ENCODE data around the gene TSPAN15.

TSPAN15 gene

GRCh38 chr10:69415951-69416350, 35.3 kb upstream of the TSPAN15 start:
- Histone ChIP-seq H3K4me3 (ENCODE audit: low read length, poor library complexity, severe bottlenecking) (no peak overlapping the region), H3K36me3 (ENCODE audit: insufficient read depth, low read length) (no peaks in the 10 kb centered on the region), H3K4me1 (ENCODE audit: insufficient read depth, low read length, poor library complexity, severe bottlenecking) (no peaks in the 10 kb centered on the region), H3F3A (ENCODE audit: low read depth) (no peaks in the 10 kb centered on the region), H2AFZ (ENCODE audit: low read length) (no peak overlapping the region), H4K20me1 (ENCODE audit: insufficient read depth, low read length, poor library complexity, severe bottlenecking) (no peaks in the 10 kb centered on the region), H3K9me3 (ENCODE audit: insufficient read depth, low read depth, low read length) (no peaks in the 10 kb centered on the region), H3K9me2 (replicated peaks; ENCODE audit: low read depth, low read length) (no peaks in the 10 kb centered on the region), H3K27me3 (ENCODE audit: insufficient read depth, low read length, poor library complexity, severe bottlenecking) (no peaks in the 10 kb centered on the region), H3K79me2 (ENCODE audit: insufficient read depth, low read length) (no peaks in the 10 kb centered on the region), H3K4me2 (ENCODE audit: low read depth, low read length, poor library complexity, severe bottlenecking) (no peak overlapping the region), H3K9ac (ENCODE audit: low read depth, low read length, poor library complexity, severe bottlenecking) (no peak overlapping the region)
- no peak for TF ChIP-seq CTCF (conservative IDR thresholded peaks at IDR 0.05; ENCODE audit: low read length)
- TF ChIP-seq EZH2phosphoT487 (IDR thresholded peaks at IDR 0.05; ENCODE audit: borderline replicate concordance) = no peak

- no peak within 1 kb of the TSS for H3K9ac ChIP-seq (ENCODE audit: low read depth, low read length, poor library complexity, severe bottlenecking)
- no peak within 1 kb of the TSS for H2AFZ ChIP-seq (ENCODE audit: low read length)
- H3F3A ChIP-seq (ENCODE audit: low read depth) = no peaks in the 10 kb centered on the region
Measured at GRCh38 chr10:69416695-69417094, 34.6 kb upstream of the TSPAN15 start, which contains the start of gene TACR2. TSS of gene TACR2 (minus strand) at chr10:69416918. CDS start at chr10:69416323, 595 bp downstream.

GRCh38 chr10:69417542-69417941, 33.7 kb upstream of the TSPAN15 start:
- H3K27me3 ChIP-seq (ENCODE audit: insufficient read depth, low read length, poor library complexity, severe bottlenecking) = no peaks in the 10 kb centered on the region
- no peaks in the 10 kb centered on the region for H3K79me2 ChIP-seq (ENCODE audit: insufficient read depth, low read length)

More at GRCh38 chr10:69416695-69417094, 34.6 kb upstream of the TSPAN15 start, which contains the start of gene TACR2:
- Histone ChIP-seq H3K9me2 (replicated peaks; ENCODE audit: low read depth, low read length) (no peaks in the 10 kb centered on the region), H3K79me2 (ENCODE audit: insufficient read depth, low read length) (no peaks in the 10 kb centered on the region), H3K4me2 (ENCODE audit: low read depth, low read length, poor library complexity, severe bottlenecking) (no peak within 1 kb of the TSS), H3K36me3 (ENCODE audit: insufficient read depth, low read length) (no peaks in the 10 kb centered on the region), H3K27me3 (ENCODE audit: insufficient read depth, low read length, poor library complexity, severe bottlenecking) (no peaks in the 10 kb centered on the region), H3K4me1 (ENCODE audit: insufficient read depth, low read length, poor library complexity, severe bottlenecking) (no peaks in the 10 kb centered on the region), H3K9me3 (ENCODE audit: insufficient read depth, low read depth, low read length) (no peaks in the 10 kb centered on the region), H3K4me3 (ENCODE audit: low read length, poor library complexity, severe bottlenecking) (no peak within 1 kb of the TSS), H4K20me1 (ENCODE audit: insufficient read depth, low read length, poor library complexity, severe bottlenecking) (no peaks in the 10 kb centered on the region)
- TF ChIP-seq EZH2phosphoT487 (IDR thresholded peaks at IDR 0.05; ENCODE audit: borderline replicate concordance) (no peak), CTCF (conservative IDR thresholded peaks at IDR 0.05; ENCODE audit: low read length) (no peak)

More at GRCh38 chr10:69417542-69417941, 33.7 kb upstream of the TSPAN15 start:
- no peaks in the 10 kb centered on the region for H3K9me3 ChIP-seq (ENCODE audit: insufficient read depth, low read depth, low read length)
- no peak overlapping the region for H3K4me2 ChIP-seq (ENCODE audit: low read depth, low read length, poor library complexity, severe bottlenecking)
- no peaks in the 10 kb centered on the region for H3K4me1 ChIP-seq (ENCODE audit: insufficient read depth, low read length, poor library complexity, severe bottlenecking)
- H3K4me3 ChIP-seq (ENCODE audit: low read length, poor library complexity, severe bottlenecking) = no peak overlapping the region
- no peaks in the 10 kb centered on the region for H3F3A ChIP-seq (ENCODE audit: low read depth)
- no peak overlapping the region for H3K9ac ChIP-seq (ENCODE audit: low read depth, low read length, poor library complexity, severe bottlenecking)
- no peaks in the 10 kb centered on the region for H4K20me1 ChIP-seq (ENCODE audit: insufficient read depth, low read length, poor library complexity, severe bottlenecking)
- no peaks in the 10 kb centered on the region for H3K36me3 ChIP-seq (ENCODE audit: insufficient read depth, low read length)
- H2AFZ ChIP-seq (ENCODE audit: low read length) = no peak overlapping the region
- H3K9me2 ChIP-seq (replicated peaks; ENCODE audit: low read depth, low read length) = no peaks in the 10 kb centered on the region
- TF ChIP-seq EZH2phosphoT487 (IDR thresholded peaks at IDR 0.05; ENCODE audit: borderline replicate concordance) (no peak), CTCF (conservative IDR thresholded peaks at IDR 0.05; ENCODE audit: low read length) (no peak)
